Measurements from ENCODE around the gene PRDX6. TPM values are rescaled to one million over a fixed set of nuclear protein-coding genes. Genes with fewer than 3 reads are reported as not detected.

Gene PRDX6
- total and polyA plus RNA-seq, 10 of the 15 experiments (the other 5 are each of a cell fraction or from before 2014, with no cell fraction given), result 70.7 to 230 (median 138) TPM

DNA sequence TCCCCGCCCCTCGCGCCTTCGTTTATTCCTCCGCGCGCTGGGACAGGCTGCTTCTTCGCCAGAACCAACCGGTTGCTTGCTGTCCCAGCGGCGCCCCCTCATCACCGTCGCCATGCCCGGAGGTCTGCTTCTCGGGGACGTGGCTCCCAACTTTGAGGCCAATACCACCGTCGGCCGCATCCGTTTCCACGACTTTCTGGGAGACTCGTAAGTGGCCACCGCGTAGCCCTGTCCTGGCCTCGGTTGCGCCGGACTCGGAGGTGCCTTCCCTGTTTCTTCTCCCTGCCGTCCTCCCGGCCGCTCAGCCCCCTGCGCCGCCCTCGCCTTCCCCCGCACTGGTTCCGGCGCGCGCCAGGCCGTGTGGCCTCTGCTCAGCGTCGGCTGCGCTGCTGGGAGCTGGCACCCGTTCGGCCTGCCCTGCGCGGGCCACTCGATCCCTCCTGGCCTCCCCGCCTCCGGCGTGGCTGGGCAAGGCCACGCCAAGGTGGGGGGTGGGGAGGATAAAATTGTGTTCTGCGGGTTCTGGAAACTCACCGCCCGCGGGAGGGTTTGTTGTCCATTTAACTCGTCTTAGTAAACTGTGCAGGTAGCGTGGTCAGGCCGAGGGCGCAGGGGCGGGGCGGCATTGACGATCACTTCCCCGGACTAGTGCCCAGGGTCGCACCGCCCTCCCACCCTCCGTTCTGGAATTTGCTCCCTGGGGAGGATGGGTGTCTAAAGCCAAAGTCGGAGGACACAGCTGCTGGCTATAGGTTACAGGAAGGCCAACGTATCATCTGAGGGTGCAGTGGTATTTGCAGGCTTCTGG, at the start of gene PRDX6 (continued):
- TF ChIP-seq CHD4 (IDR thresholded peaks at IDR 0.05) (no peak), NFIC (IDR thresholded peaks at IDR 0.05; ENCODE audit: low read depth, low read length) (no peak), PML (IDR thresholded peaks at IDR 0.05; ENCODE audit: low read length) (no peak), RBBP5 (conservative IDR thresholded peaks at IDR 0.05) (no peak), NR2C1 (IDR thresholded peaks at IDR 0.05) (no peak), IRF4 (IDR thresholded peaks at IDR 0.05; ENCODE audit: low read depth, low read length) (no peak), YY1 (IDR thresholded peaks at IDR 0.05; ENCODE audit: low read depth, low read length) (peak; percentile 76), NRF1 (conservative IDR thresholded peaks at IDR 0.05; ENCODE audit: low read depth, low read length) (no peak), GATAD2B (conservative IDR thresholded peaks at IDR 0.05; ENCODE audit: low read depth) (no peak; the same call in 1 of the 2 replicates), MLLT1 (IDR thresholded peaks at IDR 0.05) (no peak), IRF3 (IDR thresholded peaks at IDR 0.05) (no peak), NFYA (IDR thresholded peaks at IDR 0.05; ENCODE audit: borderline replicate concordance, low read depth, low read length) (no peak), TBL1XR1 (IDR thresholded peaks at IDR 0.05; ENCODE audit: low read depth, low read length) (no peak), POU2F2 (IDR thresholded peaks at IDR 0.05; ENCODE audit: borderline replicate concordance, low read depth, low read length) (peak; percentile 39; the same call in 2 of the 3 replicates), STAT3 (IDR thresholded peaks at IDR 0.05; ENCODE audit: low read depth, low read length) (no peak), FOXK2 (IDR thresholded peaks at IDR 0.05) (no peak), NR2F1 (conservative IDR thresholded peaks at IDR 0.05) (0 out of 2 replicates have a peak, but pooled peaks have one; percentile 31), IKZF1 (conservative IDR thresholded peaks at IDR 0.05) (peak; percentile 37), MEF2B (IDR thresholded peaks at IDR 0.05; ENCODE audit: partially characterized antibody, poor library complexity, severe bottlenecking) (no peak), CREB1 (IDR thresholded peaks at IDR 0.05; ENCODE audit: low read depth) (peak; percentile 10; the same call in 1 of the 2 replicates), EGR1 (IDR thresholded peaks at IDR 0.05; ENCODE audit: borderline replicate concordance in 1 of 2, low read depth in 2 of 2, low read length in 2 of 2) (peak in 1 of 2 experiments; percentile 75; a peak in 2 of 3 replicates), CHD2 (IDR thresholded peaks at IDR 0.05; ENCODE audit: borderline replicate concordance, low read depth, low read length) (no peak; the same call in 1 of the 2 replicates), ZNF384 (IDR thresholded peaks at IDR 0.05; ENCODE audit: borderline replicate concordance, low read depth, low read length) (no peak), SIN3A (IDR thresholded peaks at IDR 0.05; ENCODE audit: low read depth, low read length) (peak; percentile 59), CHD1 (IDR thresholded peaks at IDR 0.05; ENCODE audit: low read depth, low read length) (0 out of 2 replicates have a peak, but pooled peaks have one; percentile 45), RFX5 (IDR thresholded peaks at IDR 0.05; ENCODE audit: low read depth, low read length) (no peak), SUPT20H (IDR thresholded peaks at IDR 0.05; ENCODE audit: borderline replicate concordance, control insufficient read depth, low read depth, low read length) (no peak)
- TF ChIP-seq, protein P1, sequence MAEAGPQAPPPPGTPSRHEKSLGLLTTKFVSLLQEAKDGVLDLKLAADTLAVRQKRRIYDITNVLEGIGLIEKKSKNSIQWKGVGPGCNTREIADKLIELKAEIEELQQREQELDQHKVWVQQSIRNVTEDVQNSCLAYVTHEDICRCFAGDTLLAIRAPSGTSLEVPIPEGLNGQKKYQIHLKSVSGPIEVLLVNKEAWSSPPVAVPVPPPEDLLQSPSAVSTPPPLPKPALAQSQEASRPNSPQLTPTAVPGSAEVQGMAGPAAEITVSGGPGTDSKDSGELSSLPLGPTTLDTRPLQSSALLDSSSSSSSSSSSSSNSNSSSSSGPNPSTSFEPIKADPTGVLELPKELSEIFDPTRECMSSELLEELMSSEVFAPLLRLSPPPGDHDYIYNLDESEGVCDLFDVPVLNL (IDR thresholded peaks at IDR 0.05; ENCODE audit: low read depth, low read length), result no peak
- TF ChIP-seq, protein P2, sequence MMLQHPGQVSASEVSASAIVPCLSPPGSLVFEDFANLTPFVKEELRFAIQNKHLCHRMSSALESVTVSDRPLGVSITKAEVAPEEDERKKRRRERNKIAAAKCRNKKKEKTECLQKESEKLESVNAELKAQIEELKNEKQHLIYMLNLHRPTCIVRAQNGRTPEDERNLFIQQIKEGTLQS (IDR thresholded peaks at IDR 0.05; ENCODE audit: borderline replicate concordance, extremely low read depth, low read depth, low read length), result no peak
